Femur (tissue), 1 donor: Measurements from ENCODE around the gene AGAP1.
A peak's percentile ranks its signal among the peaks of the same experiment; 100 is the strongest.

Experiments used
- DNase-seq: peaks from one replicate; pipeline ENCODE4 v3.0.0-alpha.2; 2017

AGAP1 gene

GRCh38 chr2:235493775-235494715 is at the start of gene AGAP1:
Gene AGAP1, plus strand, starts transcription at chr2:235494043.
- DNase-seq = peak; percentile 94

GRCh38 chr2:235444101-235444597 is 49.7 kb upstream of the AGAP1 start:
- no peak for DNase-seq

- DNase-seq = no peak
Observed at GRCh38 chr2:235445116-235445515, 48.7 kb upstream of the AGAP1 start.

GRCh38 chr2:235446082-235446481 is 47.8 kb upstream of the AGAP1 start:
- DNase-seq = no peak

GRCh38 chr2:235447210-235447609 is 46.6 kb upstream of the AGAP1 start:
- no peak for DNase-seq

- DNase-seq = no peak
Observed at GRCh38 chr2:235449568-235449967, 44.3 kb upstream of the AGAP1 start.

GRCh38 chr2:235453605-235454151 is 40.2 kb upstream of the AGAP1 start:
- DNase-seq = no peak

- no peak for DNase-seq
Observed at GRCh38 chr2:235458839-235459273, 35.0 kb upstream of the AGAP1 start.

- no peak for DNase-seq
Observed at GRCh38 chr2:235460548-235461047, 33.2 kb upstream of the AGAP1 start.

- DNase-seq = no peak
Observed at GRCh38 chr2:235461763-235462414, 32.0 kb upstream of the AGAP1 start.

- DNase-seq = no peak
Observed at GRCh38 chr2:235462415-235462790, 31.4 kb upstream of the AGAP1 start.

- no peak for DNase-seq
Observed at GRCh38 chr2:235463893-235464292, 29.9 kb upstream of the AGAP1 start.

- no peak for DNase-seq
Observed at GRCh38 chr2:235467588-235467987, 26.3 kb upstream of the AGAP1 start.

GRCh38 chr2:235468978-235469655 is 24.7 kb upstream of the AGAP1 start:
- peak; percentile 39 for DNase-seq

- no peak for DNase-seq
Observed at GRCh38 chr2:235471186-235471747, 22.6 kb upstream of the AGAP1 start.

GRCh38 chr2:235472443-235472842 is 21.4 kb upstream of the AGAP1 start:
- DNase-seq = no peak

GRCh38 chr2:235478609-235479008 is 15.2 kb upstream of the AGAP1 start:
- DNase-seq = no peak

GRCh38 chr2:235479604-235480003 is 14.2 kb upstream of the AGAP1 start:
- no peak for DNase-seq

GRCh38 chr2:235480614-235481013 is 13.2 kb upstream of the AGAP1 start:
- DNase-seq = no peak

GRCh38 chr2:235483313-235483712 is 10.5 kb upstream of the AGAP1 start:
- DNase-seq = peak; percentile 7

GRCh38 chr2:235485362-235485761 is 8.5 kb upstream of the AGAP1 start:
- no peak for DNase-seq

- DNase-seq = no peak
Observed at GRCh38 chr2:235486729-235487128, 7.1 kb upstream of the AGAP1 start.
